Liver (tissue), 9 donors: Measurements from ENCODE around the gene THTPA. TPM values are rescaled to one million over a fixed set of nuclear protein-coding genes. Genes with fewer than 3 reads are reported as not detected.

Experiments used
- DNase-seq: peaks from one replicate; pipeline ENCODE4 v3.0.0-alpha.2; 2017; ENCODE audit warnings: low spot score
- H3K27ac ChIP-seq, 2 donors: one replicate each; pipeline ENCODE4 v1.7.0; 2013; ENCODE audit warnings: inconsistent platforms in 2 of 2, low read length in 2 of 2, control low read depth in 1 of 2, low read depth in 1 of 2, mild to moderate bottlenecking in 1 of 2
- H3K27me3 ChIP-seq, 4 donors: one replicate each; pipeline versions ENCODE4 v1.6.1 to v1.7.0; 2013; ENCODE audit warnings: low read length in 3 of 4, inconsistent platforms in 1 of 4, mild to moderate bottlenecking in 1 of 4, moderate library complexity in 1 of 4; ENCODE audit not compliant: control insufficient read depth in 4 of 4, insufficient read depth in 4 of 4
- H3K36me3 ChIP-seq, 4 donors: one replicate each; pipeline versions ENCODE4 v1.6.1 to v1.7.0; 2013; ENCODE audit warnings: low read length in 3 of 4, mild to moderate bottlenecking in 3 of 4, low read depth in 1 of 4, moderate library complexity in 1 of 4; ENCODE audit not compliant: control insufficient read depth in 4 of 4, insufficient read depth in 3 of 4
- H3K4me1 ChIP-seq, 4 donors: one replicate each; pipeline versions ENCODE4 v1.6.1 to v1.7.0; 2013; ENCODE audit warnings: low read length in 3 of 4, mild to moderate bottlenecking in 3 of 4, moderate library complexity in 1 of 4; ENCODE audit not compliant: control insufficient read depth in 4 of 4, insufficient read depth in 4 of 4
- H3K4me3 ChIP-seq, 3 donors: one replicate each; pipeline versions ENCODE4 v1.6.1 to v1.7.0; 2013; ENCODE audit warnings: low read length in 3 of 3, control low read depth in 1 of 3, low read depth in 1 of 3, mild to moderate bottlenecking in 1 of 3
- H3K9ac ChIP-seq, 2 donors: one replicate each; pipeline ENCODE4 v1.7.0; 2013; ENCODE audit warnings: low read length in 2 of 2, mild to moderate bottlenecking in 2 of 2, moderate library complexity in 2 of 2, control low read depth in 1 of 2, low read depth in 1 of 2
- H3K9me3 ChIP-seq, 4 donors: one replicate each; pipeline versions ENCODE4 v1.6.1 to v1.7.0; 2013; ENCODE audit warnings: low read length in 3 of 4; ENCODE audit not compliant: control insufficient read depth in 4 of 4
- ATF3 ChIP-seq: IDR thresholded peaks from 2 replicates; pipeline ENCODE4 v1.6.1; 2016; ENCODE audit warnings: antibody characterized with exemption
- CTCF ChIP-seq: fragments of 150-350 bp; IDR thresholded peaks from 2 replicates; pipeline ENCODE4 v1.5.1; 2017; ENCODE audit warnings: improper control_type of control experiment, low read depth, low read length; ENCODE audit not compliant: missing input control
- EGR1 ChIP-seq, 2 donors: IDR thresholded peaks; 2 replicates each; pipeline ENCODE4 v1.6.1; 2016 to 2018; ENCODE audit warnings: antibody characterized with exemption in 2 of 2, low read depth in 2 of 2
- FOXA1 ChIP-seq: IDR thresholded peaks from 2 replicates; pipeline ENCODE4 v1.6.1; 2016; ENCODE audit warnings: antibody characterized with exemption
- FOXA2 ChIP-seq: IDR thresholded peaks from 2 replicates; pipeline ENCODE4 v1.6.1; 2016; ENCODE audit warnings: antibody characterized with exemption
- GABPA ChIP-seq, 2 donors: IDR thresholded peaks in 1 of 2; conservative IDR thresholded peaks in 1 of 2; 2 replicates each; pipeline ENCODE4 v1.6.1; 2016; ENCODE audit warnings: antibody characterized with exemption in 2 of 2, mild to moderate bottlenecking in 1 of 2, moderate library complexity in 1 of 2
- HNF4A ChIP-seq, 2 donors: conservative IDR thresholded peaks; 2 replicates each; pipeline ENCODE4 v1.6.1; 2016; ENCODE audit warnings: antibody characterized with exemption in 2 of 2, mild to moderate bottlenecking in 2 of 2
- HNF4G ChIP-seq: IDR thresholded peaks from 2 replicates; pipeline ENCODE4 v1.6.1; 2016; ENCODE audit warnings: antibody characterized with exemption
- JUND ChIP-seq, 2 donors: IDR thresholded peaks; 2 replicates each; pipeline ENCODE4 v1.6.1; 2016; ENCODE audit warnings: antibody characterized with exemption in 2 of 2
- MAX ChIP-seq: IDR thresholded peaks from 2 replicates; pipeline ENCODE4 v1.6.1; 2016; ENCODE audit warnings: antibody characterized with exemption
- NR2F2 ChIP-seq: IDR thresholded peaks from 2 replicates; pipeline ENCODE4 v1.6.1; 2016; ENCODE audit warnings: antibody characterized with exemption
- REST ChIP-seq: IDR thresholded peaks from 2 replicates; pipeline ENCODE4 v1.6.1; 2016; ENCODE audit warnings: antibody characterized with exemption, mild to moderate bottlenecking
- RXRA ChIP-seq, 2 donors: IDR thresholded peaks; 2 replicates each; pipeline ENCODE4 v1.6.1; 2017 to 2018; ENCODE audit warnings: antibody characterized with exemption in 2 of 2, mild to moderate bottlenecking in 1 of 2
- SP1 ChIP-seq: IDR thresholded peaks from 2 replicates; pipeline ENCODE4 v1.6.1; 2018; ENCODE audit warnings: antibody characterized with exemption, mild to moderate bottlenecking
- TAF1 ChIP-seq: conservative IDR thresholded peaks from 2 replicates; pipeline ENCODE4 v1.6.1; 2016; ENCODE audit warnings: antibody characterized with exemption, mild to moderate bottlenecking
- YY1 ChIP-seq: IDR thresholded peaks from 2 replicates; pipeline ENCODE4 v1.6.1; 2016; ENCODE audit warnings: antibody characterized with exemption, mild to moderate bottlenecking
- ZBTB33 ChIP-seq: IDR thresholded peaks from 2 replicates; pipeline ENCODE4 v1.6.1; 2016; ENCODE audit warnings: antibody characterized with exemption
- WGBS: extraction: QIAGEN DNeasy Blood & Tissue Kit; methylation state at CpG from one replicate; pipeline ENCODE4 v1.1.7; 2013; 5-methylcytosine and 5-hydroxymethylcytosine counted together
- polyA plus RNA-seq, 2 donors: library from polyadenylated mRNA; stranded (reverse) in 1 of 2; unstranded in 1 of 2; fragments of 200-250 nt in 1 of 2; fragments of >200 nt in 1 of 2; fragmentation: Nextera tagmentation in 1 of 2; extraction: Ambion mirVana in 1 of 2; gene quantifications; one replicate each; pipeline versions ENCODE4 v1.2.1 to v1.2.3, GENCODE V29; 2013 to 2015
- total RNA-seq, 2 donors: library from RNA; depleted of rRNA; stranded (reverse); fragments of >200 nt; gene quantifications; one replicate each; pipeline ENCODE4 v1.2.3, GENCODE V29; 2014
- donor health status: healthy.
- donor health status: healthy.
- donor health status: healthy.
- donor health status: healthy.
- donor health status: healthy.

THTPA gene
- total and polyA plus RNA-seq, 4 donors = 7.3 to 19.8 (median 9.9) TPM

- DNase-seq = no peak
- H3K9me3 ChIP-seq = no peaks in the 10 kb centered on the region
- 8% methylated on average over 37 of the region's 37 CpGs for WGBS
- H3K36me3 ChIP-seq = no peaks in the 10 kb centered on the region
- peaks cover 0 to 22% (median 11%) of the 10 kb centered on the region in 4 donors for H3K4me1 ChIP-seq
- H3K4me3 ChIP-seq = peak overlapping the region; percentile 58 to 94 (median 83)
- no peak overlapping the region for H3K27ac ChIP-seq
- TF ChIP-seq NR2F2 (no peak), FOXA2 (no peak), TAF1 (no peak), ATF3 (no peak), MAX (no peak), CTCF (no peak), REST (no peak), HNF4G (no peak), RXRA (IDR thresholded peaks at IDR 0.05) (no peak), JUND (IDR thresholded peaks at IDR 0.05) (no peak), FOXA1 (no peak), GABPA (IDR thresholded peaks at IDR 0.05 in 1 of 2, conservative IDR thresholded peaks at IDR 0.05 in 1 of 2) (no peak), HNF4A (conservative IDR thresholded peaks at IDR 0.05) (no peak), YY1 (no peak), SP1 (no peak), ZBTB33 (no peak), EGR1 (IDR thresholded peaks at IDR 0.05; ENCODE audit: low read depth in 2 of 2) (no peak)
- H3K9ac ChIP-seq = peak overlapping the region in 1 of 2 donors; percentile 50
- no peaks in the 10 kb centered on the region for H3K27me3 ChIP-seq
Measured at GRCh38 chr14:23550812-23551265, 5.2 kb upstream of the THTPA start.
